B cell (primary cell): Measurements from ENCODE around the gene STT3A. TPM values are rescaled to one million over a fixed set of nuclear protein-coding genes. Genes with fewer than 3 reads are reported as not detected.

Experiments used
- ATAC-seq: fragments of 200-7000 bp; cut with Tn5 transposase; one replicate; pipeline ENCODE4 v1.10.0; 2021; ENCODE audit warnings: low read depth, mild to moderate bottlenecking, moderate number of reproducible peaks, moderate library complexity
- CTCF ChIA-PET: fragments of 350-600 bp; sonication (Branson Sonifier 250); formaldehyde crosslinking; loops from one replicate; lab custom pipeline; 2021; ENCODE audit warnings: antibody characterized with exemption, inconsistent platforms; lab: Charles Lee
- POLR2A ChIA-PET: fragments of 350-600 bp; sonication (Branson Sonifier 250); formaldehyde crosslinking; loops from one replicate; lab custom pipeline; 2021; ENCODE audit warnings: antibody characterized with exemption; lab: Charles Lee
- DNase-seq: peaks from one replicate; pipeline ENCODE4 v3.0.0; 2013
- H2AFZ ChIP-seq: 2 replicates; pipeline ENCODE4 v1.6.1; 2012; ENCODE audit warnings: mild to moderate bottlenecking, low read depth, low read length; ENCODE audit not compliant: insufficient read depth, poor library complexity, severe bottlenecking
- H3K27ac ChIP-seq, 2 donors: 1 replicate in 1 of 2; 2 replicates in 1 of 2; pipeline ENCODE4 v1.5.1; 2012 to 2013; ENCODE audit warnings: low read length in 2 of 2, mild to moderate bottlenecking in 2 of 2, moderate library complexity in 1 of 2
- H3K27me3 ChIP-seq, 4 experiments: fragments of 200-600 bp in 1 of 4; sonication (generic) in 1 of 4; replicated peaks in 1 of 4; 1 replicate in 2 of 4; 2 replicates in 2 of 4; pipeline versions ENCODE4 v1.6.1 to v1.7.0; 2013 to 2016; ENCODE audit warnings: low read length in 3 of 4, mild to moderate bottlenecking in 2 of 4, mixed read lengths in 1 of 4, moderate library complexity in 1 of 4; ENCODE audit not compliant: insufficient read depth in 4 of 4, control insufficient read depth in 3 of 4; ENCODE audit errors: control extremely low read depth in 1 of 4
- H3K36me3 ChIP-seq, 2 experiments: replicated peaks in 1 of 2; 1 replicate in 1 of 2; 2 replicates in 1 of 2; pipeline versions ENCODE4 v1.6.1 to v1.7.1; 2013; ENCODE audit warnings: low read length in 1 of 2; ENCODE audit not compliant: insufficient read depth in 2 of 2, control insufficient read depth in 1 of 2; ENCODE audit errors: control extremely low read depth in 1 of 2, extremely low read depth in 1 of 2
- H3K4me1 ChIP-seq, 2 donors: fragments of 200-600 bp in 1 of 2; sonication (generic) in 1 of 2; 1 replicate in 1 of 2; 2 replicates in 1 of 2; pipeline versions ENCODE4 v1.5.1 to v1.6.1; 2013 to 2017; ENCODE audit warnings: low read length in 2 of 2; ENCODE audit not compliant: control insufficient read depth in 2 of 2, insufficient read depth in 2 of 2
- H3K4me2 ChIP-seq: replicated peaks from 2 replicates; pipeline ENCODE3; 2012; ENCODE audit warnings: mild to moderate bottlenecking, low read depth, low read length; ENCODE audit not compliant: poor library complexity, severe bottlenecking
- H3K4me3 ChIP-seq, 5 experiments: fragments of 200-600 bp in 1 of 5; sonication (generic) in 1 of 5; 1 replicate in 3 of 5; 2 replicates in 2 of 5; pipeline versions ENCODE4 v1.5.1 to v1.7.0; 2011 to 2016; ENCODE audit warnings: low read length in 4 of 5, mild to moderate bottlenecking in 4 of 5, low read depth in 2 of 5, control low read depth in 1 of 5, moderate library complexity in 1 of 5; ENCODE audit not compliant: insufficient read depth in 1 of 5; ENCODE audit errors: control extremely low read depth in 1 of 5, extremely low read depth in 1 of 5
- H3K79me2 ChIP-seq: fragments of 200-600 bp; sonication (generic); one replicate; pipeline ENCODE4 v1.6.0; 2016; ENCODE audit warnings: low read length; ENCODE audit not compliant: control insufficient read depth, insufficient read depth
- H3K9ac ChIP-seq: fragments of 200-600 bp; sonication (generic); 2 replicates; pipeline ENCODE4 v1.6.1; 2017; ENCODE audit warnings: mild to moderate bottlenecking, low read length, moderate library complexity
- H3K9me3 ChIP-seq, 3 donors: one replicate each; pipeline versions ENCODE4 v1.6.1 to v1.7.1; 2013; ENCODE audit warnings: low read length in 2 of 3; ENCODE audit not compliant: control insufficient read depth in 2 of 3, insufficient read depth in 1 of 3; ENCODE audit errors: control extremely low read depth in 1 of 3
- H4K20me1 ChIP-seq: 2 replicates; pipeline ENCODE4 v1.6.0; 2012; ENCODE audit warnings: mild to moderate bottlenecking, low read length; ENCODE audit not compliant: insufficient read depth, control insufficient read depth, poor library complexity, severe bottlenecking
- H3K27ac Mint-ChIP-seq: one replicate; pipeline ENCODE4 v1.8.0; 2021; ENCODE audit warnings: mixed read lengths
- H3K27me3 Mint-ChIP-seq: one replicate; pipeline ENCODE4 v1.8.0; 2021; ENCODE audit warnings: mixed read lengths
- H3K4me1 Mint-ChIP-seq: one replicate; pipeline ENCODE4 v1.8.0; 2021; ENCODE audit warnings: mixed read lengths
- H3K4me3 Mint-ChIP-seq: one replicate; pipeline ENCODE4 v1.8.0; 2021; ENCODE audit warnings: mixed read lengths
- H3K9me3 Mint-ChIP-seq: one replicate; pipeline ENCODE4 v1.8.0; 2022; ENCODE audit warnings: mixed read lengths; ENCODE audit not compliant: insufficient read depth
- CTCF ChIP-seq: fragments of 200-600 bp; IDR thresholded peaks from one replicate; pipeline ENCODE4 v1.8.0; 2022; ENCODE audit warnings: antibody characterized with exemption, mild to moderate bottlenecking
- EZH2 ChIP-seq: IDR thresholded peaks from 2 replicates; pipeline ENCODE4 v1.6.1; 2012; ENCODE audit warnings: borderline replicate concordance, low read depth, mild to moderate bottlenecking, moderate library complexity, low read length; ENCODE audit not compliant: insufficient read depth, poor library complexity, severe bottlenecking
- WGBS: methylation state at CpG from one replicate; pipeline ENCODE4 v1.1.5; 2013; ENCODE audit warnings: missing lambda C conversion rate; ENCODE audit not compliant: insufficient coverage; 5-methylcytosine and 5-hydroxymethylcytosine counted together
- intact Hi-C: fragments of 100-400 bp; cut with micrococcal nuclease; formaldehyde crosslinking; loops from one replicate; pipeline ENCODE4 v1.10.0; 2022
- polyA plus RNA-seq: library from polyadenylated mRNA; depleted of rRNA; stranded (reverse); fragments of >200 nt; gene quantifications from 2 replicates; pipeline ENCODE4 v1.2.3, GENCODE V29; 2012
- total RNA-seq, 2 donors: library from RNA; stranded (reverse); fragments of 120-200 nt in 1 of 2; gene quantifications; 1 replicate in 1 of 2; 2 replicates in 1 of 2; pipeline versions ENCODE4 v1.2.3 to v1.2.4, GENCODE V29; 2013 to 2022

STT3A gene
- total and polyA plus RNA-seq, 2 donors (not counting 1 experiment from before 2014, with no cell fraction given), result 29.7 to 78.4 TPM

- peaks cover 20% of the 10 kb centered on the region for H3K9me3 Mint-ChIP-seq
- H3K9ac ChIP-seq, result no peak overlapping the region
- CTCF ChIA-PET, result no interaction called here
- WGBS, result 88% methylated on average over 1 of the region's 1 CpG
- no peaks in the 10 kb centered on the region for H3K79me2 ChIP-seq
- H3K27me3 ChIP-seq, result peaks cover 0 to 2% (median 0%) of the 10 kb centered on the region in 4 experiments
- ATAC-seq (no peak), DNase-seq (no peak)
- intact Hi-C loops, result no loop called here
- no peaks in the 10 kb centered on the region for H4K20me1 ChIP-seq
- no peak overlapping the region for H3K27ac Mint-ChIP-seq
- H2AFZ ChIP-seq, result no peak overlapping the region
- TF ChIP-seq CTCF (no peak), EZH2 (no peak)
- no peaks in the 10 kb centered on the region for H3K4me1 Mint-ChIP-seq
- no peak overlapping the region for H3K4me3 ChIP-seq
- H3K36me3 ChIP-seq, result no peaks in the 10 kb centered on the region
- no peaks in the 10 kb centered on the region for H3K4me1 ChIP-seq
- no peak overlapping the region for H3K27ac ChIP-seq
- H3K4me2 ChIP-seq, result no peak overlapping the region
- no peak overlapping the region for H3K4me3 Mint-ChIP-seq
- POLR2A ChIA-PET, result no interaction called here
- peaks cover 3 to 36% (median 33%) of the 10 kb centered on the region in 3 donors for H3K9me3 ChIP-seq
- no peaks in the 10 kb centered on the region for H3K27me3 Mint-ChIP-seq
Observed at GRCh38 chr11:125551835-125552342, 40.8 kb upstream of the STT3A start.

DNA sequence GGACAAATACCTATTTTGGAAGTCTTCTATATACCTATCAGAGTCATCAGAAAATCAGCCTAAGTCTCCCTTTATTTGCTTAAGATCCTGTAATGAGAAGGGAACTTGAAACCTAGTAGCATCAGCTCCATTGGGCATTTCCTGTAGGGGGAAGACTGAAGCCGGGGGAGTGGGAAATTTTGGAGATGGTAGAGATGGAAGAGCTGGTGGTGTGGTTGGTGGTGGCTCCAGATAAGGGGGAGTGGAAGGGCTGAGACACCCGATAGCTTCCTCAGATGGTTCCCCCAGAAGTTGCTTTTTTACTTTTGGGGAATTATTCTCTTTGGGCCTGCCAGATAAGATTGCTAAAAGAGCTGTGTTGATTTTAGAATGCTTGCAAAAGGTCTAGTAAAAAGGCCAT, 39.7 kb upstream of the STT3A start:
- Histone ChIP-seq H4K20me1 (no peaks in the 10 kb centered on the region), H3K27me3 (peaks cover 0 to 2% (median 0%) of the 10 kb centered on the region in 4 experiments), H3K9ac (no peak overlapping the region), H3K79me2 (no peaks in the 10 kb centered on the region), H3K36me3 (no peaks in the 10 kb centered on the region), H3K4me3 (no peak overlapping the region), H3K4me1 (no peaks in the 10 kb centered on the region), H2AFZ (no peak overlapping the region), H3K4me2 (no peak overlapping the region), H3K27ac (no peak overlapping the region), H3K9me3 (peaks cover 3 to 36% (median 33%) of the 10 kb centered on the region in 3 donors)
- Mint-ChIP-seq H3K4me3 (no peak overlapping the region), H3K9me3 (peaks cover 20% of the 10 kb centered on the region), H3K4me1 (no peaks in the 10 kb centered on the region), H3K27ac (no peak overlapping the region), H3K27me3 (no peaks in the 10 kb centered on the region)
- DNase-seq, result no peak
- 94% methylated on average over 2 of the region's 2 CpGs for WGBS
- intact Hi-C loops, result no loop called here
- POLR2A ChIA-PET, result no interaction called here
- TF ChIP-seq EZH2 (no peak), CTCF (no peak)
- ATAC-seq, result no peak
- CTCF ChIA-PET, result no interaction called here
